Mesenchymal stem cell (in vitro differentiated cells and primary cell): ENCODE data around the gene KIR3DL1.
"Not testable (repeated sequence)": the region's sequence is repeated elsewhere in the genome, so short reads cannot be mapped to it uniquely, and the experiment has no call there.

ENCODE experiments used
- DNase-seq: peaks from one replicate; pipeline ENCODE4 v3.0.0-alpha.2; 2013
- H2AFZ ChIP-seq: one replicate; pipeline ENCODE4 v1.6.1; 2013; ENCODE audit warnings: low read depth, mild to moderate bottlenecking, control low read depth, inconsistent platforms, low read length, moderate library complexity
- H2AK5ac ChIP-seq: 2 replicates; pipeline ENCODE4 v1.6.1; 2013; ENCODE audit warnings: low read length, moderate library complexity, mild to moderate bottlenecking, inconsistent platforms; ENCODE audit not compliant: severe bottlenecking
- H2BK120ac ChIP-seq: one replicate; pipeline ENCODE4 v1.6.1; 2013; ENCODE audit warnings: low read depth, mild to moderate bottlenecking, inconsistent platforms, low read length, moderate library complexity
- H2BK12ac ChIP-seq, 2 experiments: one replicate each; pipeline ENCODE4 v1.6.1; 2013; ENCODE audit warnings: inconsistent platforms in 2 of 2, low read length in 2 of 2, mild to moderate bottlenecking in 2 of 2, moderate library complexity in 2 of 2, control low read depth in 1 of 2
- H2BK15ac ChIP-seq: one replicate; pipeline ENCODE4 v1.6.1; 2013; ENCODE audit warnings: mild to moderate bottlenecking, low read depth, inconsistent platforms; ENCODE audit not compliant: poor library complexity, severe bottlenecking
- H2BK5ac ChIP-seq: 2 replicates; pipeline ENCODE4 v1.6.1; 2013; ENCODE audit warnings: low read depth, mild to moderate bottlenecking, low read length, control low read depth, inconsistent platforms; ENCODE audit not compliant: poor library complexity, severe bottlenecking
- H3K14ac ChIP-seq, 2 experiments: one replicate each; pipeline ENCODE4 v1.6.1; 2013; ENCODE audit warnings: inconsistent platforms in 2 of 2, low read length in 2 of 2, control low read depth in 1 of 2, mild to moderate bottlenecking in 1 of 2, moderate library complexity in 1 of 2
- H3K18ac ChIP-seq, 2 experiments: one replicate each; pipeline ENCODE4 v1.6.1; 2013; ENCODE audit warnings: inconsistent platforms in 2 of 2, low read length in 2 of 2, control low read depth in 1 of 2, low read depth in 1 of 2, mild to moderate bottlenecking in 1 of 2
- H3K23ac ChIP-seq, 2 experiments: one replicate each; pipeline ENCODE4 v1.6.1; 2013; ENCODE audit warnings: inconsistent platforms in 2 of 2, low read length in 2 of 2, mild to moderate bottlenecking in 2 of 2, moderate library complexity in 2 of 2, control low read depth in 1 of 2
- H3K27ac ChIP-seq: 2 replicates; pipeline ENCODE4 v1.5.1; 2013; ENCODE audit warnings: mild to moderate bottlenecking, moderate library complexity, low read length, control low read depth, inconsistent platforms; ENCODE audit not compliant: poor library complexity, severe bottlenecking
- H3K27me3 ChIP-seq, 2 experiments: 2 replicates each; pipeline versions ENCODE4 v1.6.1 to v1.7.0; 2013; ENCODE audit warnings: low read length in 2 of 2, mild to moderate bottlenecking in 2 of 2, moderate library complexity in 2 of 2, control low read depth in 1 of 2, inconsistent platforms in 1 of 2; ENCODE audit not compliant: control insufficient read depth in 1 of 2, insufficient read depth in 1 of 2
- H3K36me3 ChIP-seq, 2 experiments: 2 replicates each; pipeline versions ENCODE4 v1.6.1 to v1.7.0; 2013; ENCODE audit warnings: low read length in 2 of 2, control low read depth in 1 of 2, inconsistent platforms in 1 of 2, low read depth in 1 of 2, mild to moderate bottlenecking in 1 of 2; ENCODE audit not compliant: insufficient read depth in 2 of 2, control insufficient read depth in 1 of 2
- H3K4ac ChIP-seq, 2 experiments: one replicate each; pipeline ENCODE4 v1.6.1; 2013; ENCODE audit warnings: inconsistent platforms in 2 of 2, low read length in 2 of 2, mild to moderate bottlenecking in 2 of 2, moderate library complexity in 2 of 2, control low read depth in 1 of 2, low read depth in 1 of 2
- H3K4me1 ChIP-seq: 2 replicates; pipeline ENCODE4 v1.6.1; 2013; ENCODE audit warnings: low read depth, low read length, control low read depth; ENCODE audit not compliant: control insufficient read depth, insufficient read depth
- H3K4me2 ChIP-seq: 2 replicates; pipeline ENCODE4 v1.6.1; 2013; ENCODE audit warnings: low read length, mild to moderate bottlenecking, inconsistent platforms; ENCODE audit not compliant: poor library complexity, severe bottlenecking
- H3K4me3 ChIP-seq, 2 experiments: 2 replicates each; pipeline versions ENCODE4 v1.5.1 to v1.7.0; 2013; ENCODE audit warnings: low read length in 2 of 2, mild to moderate bottlenecking in 2 of 2, control low read depth in 1 of 2, low read depth in 1 of 2; ENCODE audit not compliant: insufficient read depth in 1 of 2
- H3K79me1 ChIP-seq: replicated peaks from 2 replicates; pipeline ENCODE4 v1.6.1; 2013; ENCODE audit warnings: mild to moderate bottlenecking, control low read depth, low read length, inconsistent platforms; ENCODE audit not compliant: poor library complexity, severe bottlenecking
- H3K9ac ChIP-seq: 2 replicates; pipeline ENCODE4 v1.7.0; 2013; ENCODE audit warnings: mild to moderate bottlenecking, low read length, moderate library complexity
- H3K9me3 ChIP-seq: 2 replicates; pipeline ENCODE4 v1.7.0; 2013; ENCODE audit warnings: mild to moderate bottlenecking, low read length; ENCODE audit not compliant: control insufficient read depth
- H4K8ac ChIP-seq: one replicate; pipeline ENCODE4 v1.6.1; 2013; ENCODE audit warnings: inconsistent platforms, mild to moderate bottlenecking, low read length, moderate library complexity
- H4K91ac ChIP-seq: one replicate; pipeline ENCODE4 v1.6.1; 2013; ENCODE audit warnings: mild to moderate bottlenecking, low read length, inconsistent platforms
- WGBS: methylation state at CpG from one replicate; pipeline ENCODE4 v1.1.7; 2013; ENCODE audit warnings: mixed read lengths; 5-methylcytosine and 5-hydroxymethylcytosine counted together

The KIR3DL1 gene

DNA sequence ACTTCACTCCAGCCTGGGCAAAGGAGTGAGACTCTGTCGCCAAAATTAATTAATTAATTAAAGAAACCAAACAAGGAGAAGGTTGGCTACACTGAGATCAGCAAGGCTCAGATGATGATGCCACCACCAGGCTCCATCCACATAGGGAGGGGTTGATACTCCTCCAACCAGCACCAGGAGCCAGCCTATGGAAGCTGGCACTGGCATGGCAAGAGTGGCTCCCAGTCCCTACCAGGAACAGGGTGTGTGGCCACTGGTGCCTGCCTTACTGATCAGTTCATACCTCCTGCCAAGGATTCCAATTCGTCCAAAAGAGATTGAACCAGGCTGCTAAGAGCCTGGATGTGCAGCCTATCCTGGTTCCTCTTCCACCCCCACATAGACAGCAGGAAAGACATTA is 43.6 kb upstream of the KIR3DL1 start:
- H3K79me1 ChIP-seq = not testable (repeated sequence)

DNA sequence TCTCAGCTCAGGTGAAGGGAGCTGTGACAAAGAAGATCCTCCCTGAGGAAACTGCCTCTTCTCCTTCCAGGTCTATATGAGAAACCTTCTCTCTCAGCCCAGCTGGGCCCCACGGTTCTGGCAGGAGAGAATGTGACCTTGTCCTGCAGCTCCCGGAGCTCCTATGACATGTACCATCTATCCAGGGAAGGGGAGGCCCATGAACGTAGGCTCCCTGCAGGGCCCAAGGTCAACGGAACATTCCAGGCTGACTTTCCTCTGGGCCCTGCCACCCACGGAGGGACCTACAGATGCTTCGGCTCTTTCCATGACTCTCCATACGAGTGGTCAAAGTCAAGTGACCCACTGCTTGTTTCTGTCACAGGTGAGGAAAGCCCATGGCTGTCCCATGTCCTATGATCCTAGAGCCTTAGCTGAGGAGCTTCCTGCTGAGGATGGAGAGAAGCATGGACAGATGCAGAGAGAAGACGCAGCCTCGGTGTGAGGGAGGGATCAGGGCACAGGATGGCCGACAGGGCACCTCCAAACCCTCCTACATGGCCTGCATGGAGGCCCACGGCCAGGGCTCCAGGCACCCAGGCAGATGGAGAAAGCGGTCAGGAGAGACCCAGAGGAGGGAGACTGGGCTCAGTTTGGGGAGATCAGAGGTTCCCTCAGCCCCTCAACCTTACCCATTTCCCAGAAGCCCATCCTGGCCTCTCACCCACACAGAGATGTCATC is 41.0 kb upstream of the KIR3DL1 start:
- not testable (repeated sequence) for H3K27me3 ChIP-seq, H3K79me1 ChIP-seq, H3K27ac ChIP-seq, H4K8ac ChIP-seq, H3K9ac ChIP-seq, H4K91ac ChIP-seq, H2AFZ ChIP-seq, H3K9me3 ChIP-seq, H3K23ac ChIP-seq, H2BK15ac ChIP-seq, DNase-seq, H3K18ac ChIP-seq, H2BK120ac ChIP-seq, H3K4me2 ChIP-seq, H3K4ac ChIP-seq, H2BK12ac ChIP-seq, H2AK5ac ChIP-seq, H3K4me1 ChIP-seq, H2BK5ac ChIP-seq, H3K14ac ChIP-seq, H3K36me3 ChIP-seq, H3K4me3 ChIP-seq
- 59% methylated on average over 9 of the region's 12 CpGs for WGBS

More for the DNA sequence above, 43.6 kb upstream of the KIR3DL1 start:
- not testable (repeated sequence) for H3K9me3 ChIP-seq, H2BK12ac ChIP-seq, H2BK15ac ChIP-seq, H3K4me2 ChIP-seq, H3K23ac ChIP-seq, H2BK120ac ChIP-seq, H4K8ac ChIP-seq, H3K9ac ChIP-seq, H4K91ac ChIP-seq, H2AFZ ChIP-seq, DNase-seq, H3K4ac ChIP-seq, H3K18ac ChIP-seq, H3K4me3 ChIP-seq, H3K36me3 ChIP-seq, H3K14ac ChIP-seq, H3K4me1 ChIP-seq, H2AK5ac ChIP-seq, H3K27me3 ChIP-seq, H3K27ac ChIP-seq, H2BK5ac ChIP-seq
- WGBS = 16% methylated on average over 2 of the region's 2 CpGs

DNA sequence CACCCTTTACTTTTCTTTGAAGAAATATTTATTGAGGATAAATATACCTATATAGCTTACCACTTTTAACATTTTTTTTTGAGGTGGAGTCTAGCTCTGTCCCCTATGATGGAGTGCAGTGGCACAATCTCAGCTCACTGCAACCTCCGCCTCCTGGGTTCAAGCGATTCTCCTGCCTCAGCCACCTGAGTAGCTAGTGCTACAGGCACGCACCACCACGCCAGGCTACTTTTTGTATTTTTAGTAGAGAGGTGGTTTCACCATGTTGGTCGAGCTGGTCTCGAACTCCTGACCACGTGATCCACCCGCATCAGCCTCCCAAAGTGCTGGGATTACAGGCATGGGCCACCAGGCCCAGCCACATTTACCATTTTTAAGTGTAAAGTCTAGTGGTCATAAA is 40.4 kb upstream of the KIR3DL1 start:
- H2BK120ac ChIP-seq, H3K27me3 ChIP-seq, H3K18ac ChIP-seq, H2BK5ac ChIP-seq, H3K27ac ChIP-seq, H4K91ac ChIP-seq, H2BK12ac ChIP-seq, H3K36me3 ChIP-seq, H3K9me3 ChIP-seq, H2AFZ ChIP-seq, H3K4me1 ChIP-seq, H2AK5ac ChIP-seq, H4K8ac ChIP-seq, H2BK15ac ChIP-seq, DNase-seq, H3K23ac ChIP-seq, H3K14ac ChIP-seq, H3K9ac ChIP-seq, H3K79me1 ChIP-seq, H3K4me3 ChIP-seq, H3K4me2 ChIP-seq, H3K4ac ChIP-seq: not testable (repeated sequence)
- WGBS = 80% methylated on average over 4 of the region's 8 CpGs

DNA sequence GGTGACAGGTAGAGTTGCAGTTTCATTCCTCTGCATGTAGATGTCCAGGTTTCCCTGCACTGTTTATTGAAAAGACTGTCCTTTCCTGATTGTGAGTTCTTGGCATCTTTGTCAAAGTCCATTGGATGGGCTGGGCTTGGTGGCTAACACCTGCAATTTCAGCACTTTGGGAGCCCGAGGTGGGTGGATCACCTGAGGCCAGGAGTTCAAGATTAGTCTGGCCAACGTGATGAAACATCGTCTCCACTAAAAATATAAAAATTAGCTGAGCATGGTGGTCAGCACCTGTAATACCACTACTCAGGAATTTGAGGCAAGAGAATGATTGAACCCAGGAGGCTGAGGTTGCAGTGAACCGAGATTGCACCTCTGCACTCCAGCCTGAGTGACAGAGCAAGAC is 38.4 kb upstream of the KIR3DL1 start:
- H3K79me1 ChIP-seq, H3K36me3 ChIP-seq, H3K18ac ChIP-seq, H3K14ac ChIP-seq, H3K23ac ChIP-seq, H3K9me3 ChIP-seq, H3K27ac ChIP-seq, H4K91ac ChIP-seq, H3K27me3 ChIP-seq, H2AK5ac ChIP-seq, DNase-seq, H3K9ac ChIP-seq, H4K8ac ChIP-seq, H3K4me3 ChIP-seq, H3K4me2 ChIP-seq, H2BK5ac ChIP-seq, H2AFZ ChIP-seq, H2BK12ac ChIP-seq, H3K4ac ChIP-seq, H2BK120ac ChIP-seq, H3K4me1 ChIP-seq, H2BK15ac ChIP-seq: not testable (repeated sequence)
- 67% methylated on average over 1 of the region's 4 CpGs for WGBS
